RPMI7951 (cell line): ENCODE results near the gene DIS3L2. TPM values are rescaled to one million over a fixed set of nuclear protein-coding genes. Genes with fewer than 3 reads are reported as not detected.
"Not testable (repeated sequence)": the region's sequence is repeated elsewhere in the genome, so short reads cannot be mapped to it uniquely, and the experiment has no call there.

Source experiments
- DNase-seq: peaks from one replicate; pipeline ENCODE4 v3.0.0-alpha.2; 2012; ENCODE audit warnings: low read depth
- total RNA-seq: library from RNA; depleted of rRNA; stranded (reverse); fragments of >200 nt; shearing (Covaris generic); gene quantifications from 2 replicates; pipeline ENCODE4 v1.2.3, GENCODE V29; 2014

Gene DIS3L2
- total RNA-seq, 1 experiment from 2014 or later = 22.2 TPM

GRCh38 chr2:232008907-232009638, 47.6 kb downstream of the DIS3L2 start:
- DNase-seq = peak; percentile 11

- DNase-seq = no peak
These were observed 48.2 kb downstream of the DIS3L2 start for GRCh38 chr2:232009639-232010274.

DNA sequence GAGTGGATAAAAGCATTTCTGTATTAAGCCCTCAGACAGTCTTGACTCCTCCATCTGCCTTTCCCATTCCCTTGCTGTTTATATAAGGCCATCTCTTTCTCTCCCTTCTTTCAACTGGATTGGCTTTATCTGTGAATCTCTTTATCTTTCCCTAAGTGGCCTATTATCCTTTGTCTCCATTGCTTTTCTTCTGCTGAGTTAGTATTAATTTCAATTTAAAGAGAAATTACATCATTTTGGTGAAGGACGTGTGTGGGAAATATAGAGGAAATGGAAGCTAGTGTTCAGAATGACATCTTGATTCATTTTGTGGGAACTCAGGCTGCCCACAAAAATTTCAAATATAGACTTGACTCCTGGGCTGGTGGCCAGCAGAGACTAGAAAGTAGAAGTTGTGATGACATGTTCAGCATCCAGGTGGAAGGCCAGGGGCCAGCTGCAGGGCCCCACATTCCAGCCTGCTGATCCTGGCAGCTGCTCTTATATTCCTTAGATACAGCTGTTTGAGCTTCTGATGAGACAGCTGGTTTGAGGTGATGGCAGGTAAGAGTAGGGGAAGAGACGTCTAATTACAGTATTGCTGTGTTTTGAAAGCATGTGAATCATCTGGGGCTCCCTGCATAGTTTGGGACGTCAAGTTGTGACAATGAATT, 52.3 kb downstream of the DIS3L2 start:
- DNase-seq = peak; percentile 96

DNA sequence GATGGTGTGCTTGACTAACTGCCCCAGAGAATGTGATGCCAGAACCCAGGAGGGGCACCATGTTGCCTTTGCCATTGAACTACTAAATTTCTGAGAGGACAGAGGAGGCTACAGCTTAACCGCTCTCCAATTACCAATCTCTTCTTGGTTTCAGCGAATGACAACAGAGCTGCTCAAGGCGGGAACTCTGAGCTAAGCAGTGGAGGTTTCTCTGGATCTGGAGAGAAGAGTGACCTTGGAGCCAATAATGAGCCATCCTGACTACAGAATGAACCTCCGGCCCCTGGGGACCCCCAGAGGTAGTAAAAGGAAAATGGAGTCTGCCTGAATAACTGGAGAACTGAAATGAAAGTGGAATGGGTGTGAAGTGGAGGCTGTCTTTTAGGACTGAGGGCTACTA, 53.2 kb downstream of the DIS3L2 start:
- DNase-seq = no peak

- DNase-seq = no peak
These were observed 56.7 kb downstream of the DIS3L2 start for GRCh38 chr2:232018181-232018580.

- no peak for DNase-seq
These were observed 61.2 kb downstream of the DIS3L2 start for GRCh38 chr2:232022718-232023117.

DNA sequence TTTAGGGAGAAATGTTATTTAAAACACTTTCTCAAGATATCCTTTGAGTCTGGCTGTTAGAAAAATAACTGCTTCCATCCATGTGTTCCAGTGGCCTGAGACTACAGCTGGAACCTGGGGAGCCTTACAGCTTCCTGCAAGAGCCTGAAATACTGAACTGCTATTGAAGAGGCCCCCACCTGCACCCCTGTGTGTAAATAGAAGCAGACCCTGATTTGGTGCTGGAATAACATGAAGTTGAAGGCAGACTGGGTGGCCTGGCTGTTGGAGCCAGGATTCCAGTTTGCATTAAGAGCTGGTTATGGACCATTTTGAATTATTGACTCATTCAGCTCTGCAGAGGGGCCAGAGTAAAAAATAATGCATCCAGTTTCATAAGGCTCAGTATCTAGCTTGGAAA, 61.9 kb downstream of the DIS3L2 start:
- no peak for DNase-seq

GRCh38 chr2:232024457-232024856, 62.9 kb downstream of the DIS3L2 start:
- no peak for DNase-seq

GRCh38 chr2:232026910-232027309, 65.4 kb downstream of the DIS3L2 start:
- DNase-seq = no peak

- no peak for DNase-seq
These were observed 66.0 kb downstream of the DIS3L2 start for GRCh38 chr2:232027530-232027929.

- DNase-seq = no peak
These were observed 66.6 kb downstream of the DIS3L2 start for GRCh38 chr2:232028071-232028470.

DNA sequence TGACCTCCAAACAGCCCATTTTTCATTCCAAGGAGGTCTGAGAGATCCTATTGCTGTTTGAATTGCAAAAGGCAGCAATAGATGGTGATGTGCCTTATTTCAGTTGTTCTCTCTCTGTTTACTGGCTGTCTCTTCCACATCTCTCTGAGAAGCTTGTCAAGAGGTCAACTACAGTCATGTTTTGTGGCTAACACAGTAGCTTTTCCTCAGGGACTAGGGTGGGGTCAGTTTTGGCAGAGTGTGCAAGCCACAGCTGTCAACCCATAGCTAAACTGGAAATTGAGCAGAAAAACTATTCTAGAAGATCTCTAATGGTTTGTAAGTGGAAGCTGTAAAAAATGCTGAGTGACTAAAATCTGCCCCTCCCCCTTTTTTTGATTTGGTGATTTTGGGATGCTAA, 67.1 kb downstream of the DIS3L2 start:
- DNase-seq = peak; percentile 66

- no peak for DNase-seq
These were observed 67.8 kb downstream of the DIS3L2 start for GRCh38 chr2:232029346-232029745.

GRCh38 chr2:232030229-232030628, 68.7 kb downstream of the DIS3L2 start:
- no peak for DNase-seq

DNA sequence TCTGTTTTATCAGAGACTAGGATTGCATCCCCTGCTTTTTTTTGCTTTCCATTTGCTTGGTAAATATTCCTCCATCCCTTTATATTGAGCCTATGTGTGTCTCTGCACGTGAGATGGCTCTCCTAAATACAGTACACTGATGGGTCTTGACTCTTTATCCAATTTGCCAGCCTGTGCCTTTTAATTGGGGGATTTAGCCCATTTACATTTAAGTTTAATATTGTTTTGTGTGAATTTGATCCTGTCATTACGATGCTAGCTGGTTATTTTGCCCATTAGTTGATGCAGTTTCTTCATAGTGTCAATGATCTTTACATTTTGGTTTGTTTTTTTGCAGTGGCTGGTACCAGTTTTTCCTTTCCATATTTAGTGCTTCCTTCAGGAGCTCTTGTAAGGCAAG, 73.8 kb downstream of the DIS3L2 start:
- DNase-seq = not testable (repeated sequence)

DNA sequence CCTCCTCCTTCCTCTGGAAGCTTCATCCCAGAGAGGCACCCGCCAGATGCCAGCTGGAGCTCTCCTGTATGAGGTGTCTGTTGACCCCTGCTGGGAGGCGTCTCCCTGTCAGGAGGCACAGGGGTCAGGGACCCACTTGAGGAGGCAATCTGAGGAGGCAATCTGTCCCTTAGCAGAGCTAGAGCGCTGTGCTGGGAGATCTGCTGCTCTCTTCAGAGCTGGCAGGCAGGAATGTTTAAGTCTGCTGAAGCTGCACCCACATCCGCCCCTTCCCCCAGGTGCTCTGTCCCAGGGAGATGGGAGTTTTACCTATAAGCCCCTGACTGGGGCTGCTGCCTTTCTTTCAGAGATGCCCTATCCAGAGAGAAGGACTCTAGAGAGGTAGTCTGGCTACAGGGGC, 75.4 kb downstream of the DIS3L2 start:
- DNase-seq = not testable (repeated sequence)

DNA sequence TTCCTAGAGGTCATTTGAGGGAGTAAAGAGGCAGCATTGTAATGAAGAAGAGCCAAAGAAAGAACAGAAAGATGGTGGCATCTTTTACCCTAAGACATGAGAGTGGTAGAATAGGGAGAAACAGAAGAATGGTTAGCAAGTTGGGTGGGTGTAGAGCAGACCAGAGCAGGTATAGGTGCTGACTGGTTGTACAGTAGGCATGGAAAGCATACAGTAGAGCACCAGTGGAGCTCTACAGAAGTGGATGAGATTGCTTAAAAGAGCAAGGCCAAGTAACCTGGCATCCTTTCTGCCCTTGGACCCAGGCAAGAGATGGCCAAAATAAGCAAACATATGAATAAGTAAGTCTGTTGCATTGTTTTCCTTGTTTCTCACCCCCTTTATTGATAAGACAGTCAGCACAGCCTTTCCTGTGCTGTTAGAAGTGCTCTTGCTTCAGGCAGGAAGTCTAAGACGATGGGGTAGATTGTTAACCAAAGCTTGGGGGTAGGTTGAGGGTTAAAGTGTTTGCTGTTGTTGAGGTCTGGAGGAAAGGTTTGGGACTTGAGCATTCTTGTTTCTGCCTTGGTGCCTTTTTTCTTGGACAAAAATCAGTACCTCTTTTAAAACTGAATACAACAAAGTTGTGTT, 76.9 kb downstream of the DIS3L2 start:
- DNase-seq = no peak

- DNase-seq = no peak
These were observed 77.5 kb downstream of the DIS3L2 start for GRCh38 chr2:232038881-232039485.

DNA sequence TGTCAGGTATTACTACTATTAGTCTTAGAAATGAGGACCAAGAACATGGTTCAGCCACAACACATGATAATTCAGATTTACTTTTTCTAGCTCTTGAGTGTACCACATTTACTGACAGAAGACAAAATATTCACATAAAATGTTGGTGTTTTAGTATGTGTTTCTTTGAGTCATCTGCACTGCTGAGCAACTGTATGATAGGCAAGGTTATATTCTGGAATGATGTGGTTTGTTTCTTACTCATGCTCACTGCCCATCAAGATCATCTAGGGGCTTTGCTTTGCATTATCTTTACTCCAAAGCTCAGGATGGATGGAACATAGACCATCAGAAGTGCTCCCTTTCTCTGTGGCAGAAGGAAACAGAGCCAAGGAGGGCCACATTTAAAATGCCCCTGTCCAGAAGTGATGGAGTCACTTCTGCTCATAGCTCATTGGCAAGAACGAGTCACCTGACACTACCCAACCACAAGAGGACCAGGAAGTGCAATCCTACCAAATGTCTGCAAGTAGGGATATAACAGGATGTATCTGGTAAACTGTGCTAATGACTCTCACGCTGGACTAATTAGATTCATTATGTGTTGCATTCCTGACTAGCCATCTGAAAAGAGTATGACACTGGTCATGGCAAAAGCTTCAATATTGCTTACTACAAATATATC, 81.5 kb downstream of the DIS3L2 start:
- peak; percentile 15 for DNase-seq

- no peak for DNase-seq
These were observed 82.5 kb downstream of the DIS3L2 start for GRCh38 chr2:232043966-232044365.

DNA sequence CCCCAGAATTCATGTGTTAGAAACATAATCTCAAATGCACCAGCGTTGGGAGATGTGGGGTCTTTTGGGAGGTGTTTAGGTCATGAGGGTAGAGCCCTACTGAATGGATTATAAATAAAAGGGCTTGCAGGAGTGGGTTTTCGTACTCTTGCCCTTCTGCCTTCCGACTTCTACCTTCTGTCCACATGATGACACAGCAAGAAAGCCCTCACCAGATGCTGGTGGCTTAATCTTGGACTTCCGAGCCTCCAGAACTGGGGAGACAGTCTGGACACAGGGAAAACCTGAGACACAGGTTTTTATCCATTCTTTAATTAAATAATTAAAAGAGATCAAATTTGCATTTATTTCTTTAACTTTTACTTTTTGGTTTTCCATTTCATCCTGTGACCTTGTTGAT, 87.8 kb downstream of the DIS3L2 start:
- no peak for DNase-seq

DNA sequence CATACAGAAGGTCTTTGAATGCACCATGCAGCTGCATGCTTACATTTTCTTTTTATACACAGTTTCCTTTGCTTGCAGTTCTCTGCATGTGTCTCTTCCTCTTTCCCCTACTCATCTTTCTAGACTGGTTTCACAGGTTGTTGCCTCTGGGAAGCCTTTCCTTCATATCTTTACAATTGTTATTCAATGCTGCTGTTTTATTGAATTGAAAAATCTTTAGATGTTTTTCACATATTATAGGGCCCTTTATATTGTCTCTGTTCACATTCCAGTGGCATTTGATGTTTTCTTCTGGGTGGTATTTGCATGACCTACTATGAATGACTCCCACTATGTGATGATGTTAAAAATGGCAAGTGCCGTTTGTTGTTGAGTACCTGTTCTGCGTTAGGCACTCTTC, 91.1 kb downstream of the DIS3L2 start:
- no peak for DNase-seq
